Smooth muscle cell (in vitro differentiated cells): ENCODE results near the gene UBE2E3. TPM values are rescaled to one million over a fixed set of nuclear protein-coding genes. Genes with fewer than 3 reads are reported as not detected.

ENCODE experiments used
- DNase-seq: peaks from one replicate; lab custom pipeline; 2025; ENCODE audit not compliant: unreplicated experiment; lab: John Stamatoyannopoulos, UW
- H2AFZ ChIP-seq: fragments of 200-600 bp; sonication (generic); 2 replicates; pipeline ENCODE4 v1.6.0; 2016; ENCODE audit warnings: antibody characterized with exemption, low read depth, mild to moderate bottlenecking
- H3F3A ChIP-seq: fragments of 200-600 bp; sonication (generic); 2 replicates; pipeline ENCODE4 v1.6.0; 2017; ENCODE audit warnings: antibody characterized with exemption, low read depth
- H3K27ac ChIP-seq: fragments of 200-600 bp; sonication (generic); 2 replicates; pipeline ENCODE4 v1.5.1; 2016; ENCODE audit warnings: low read depth, mild to moderate bottlenecking
- H3K27me3 ChIP-seq: fragments of 200-600 bp; sonication (generic); 2 replicates; pipeline ENCODE4 v1.6.1; 2016; ENCODE audit warnings: low read depth, mild to moderate bottlenecking
- H3K36me3 ChIP-seq: fragments of 200-600 bp; sonication (generic); 2 replicates; pipeline ENCODE4 v1.5.1; 2016; ENCODE audit warnings: low read depth
- H3K4me1 ChIP-seq: fragments of 200-600 bp; sonication (generic); 2 replicates; pipeline ENCODE4 v1.5.1; 2016; ENCODE audit warnings: low read depth
- H3K4me2 ChIP-seq: fragments of 200-600 bp; sonication (generic); 2 replicates; pipeline ENCODE4 v1.6.0; 2016; ENCODE audit warnings: mild to moderate bottlenecking
- H3K4me3 ChIP-seq: fragments of 200-600 bp; sonication (generic); 2 replicates; pipeline ENCODE4 v1.5.1; 2016; ENCODE audit warnings: mild to moderate bottlenecking
- H3K79me2 ChIP-seq: fragments of 200-600 bp; sonication (generic); 2 replicates; pipeline ENCODE4 v1.6.0; 2016; ENCODE audit warnings: low read depth, mild to moderate bottlenecking
- H3K9ac ChIP-seq: fragments of 200-600 bp; sonication (generic); 2 replicates; pipeline ENCODE4 v1.6.0; 2016; ENCODE audit warnings: low read depth
- H3K9me3 ChIP-seq: fragments of 200-600 bp; sonication (generic); replicated peaks from 2 replicates; pipeline ENCODE4 v1.5.1; 2016; ENCODE audit warnings: low read depth
- H4K20me1 ChIP-seq: fragments of 200-600 bp; sonication (generic); 2 replicates; pipeline ENCODE4 v1.6.0; 2016; ENCODE audit warnings: low read depth
- CTCF ChIP-seq: fragments of 200-600 bp; sonication (generic); IDR thresholded peaks from 2 replicates; pipeline ENCODE4 v1.5.1; 2017; ENCODE audit warnings: borderline replicate concordance, mild to moderate bottlenecking, antibody characterized with exemption; ENCODE audit not compliant: insufficient read depth, poor library complexity, severe bottlenecking
- WGBS: methylation state at CpG from one replicate; pipeline ENCODE4 v1.1.7; 2016; ENCODE audit warnings: low lambda C conversion rate; 5-methylcytosine and 5-hydroxymethylcytosine counted together
- polyA plus RNA-seq: library from polyadenylated mRNA; unstranded; fragments of >200 nt; fragmentation: Nextera tagmentation; extraction: Ambion mirVana; gene quantifications from 2 replicates; pipeline ENCODE4 v1.2.1, GENCODE V29; 2016
- total RNA-seq: library from RNA; depleted of rRNA; stranded (reverse); fragments of >200 nt; gene quantifications from 2 replicates; pipeline ENCODE4 v1.2.3, GENCODE V29; 2014

Gene UBE2E3
- total and polyA plus RNA-seq, 2 experiments from 2014 or later, result 225 to 259 TPM

- peaks cover 91% of the 10 kb centered on the region for H4K20me1 ChIP-seq
- no peak for TF ChIP-seq CTCF
- 89% methylated on average over 5 of the region's 5 CpGs for WGBS
- peaks cover 5% of the 10 kb centered on the region for H3F3A ChIP-seq
- no peak overlapping the region for H3K9ac ChIP-seq
- H3K27ac ChIP-seq, result no peak overlapping the region
- H3K9me3 ChIP-seq, result no peaks in the 10 kb centered on the region
- no peak for DNase-seq
- H3K36me3 ChIP-seq, result no peaks in the 10 kb centered on the region
- H3K4me3 ChIP-seq, result no peak overlapping the region
- H3K4me2 ChIP-seq, result no peak overlapping the region
- H3K27me3 ChIP-seq, result no peaks in the 10 kb centered on the region
- no peak overlapping the region for H2AFZ ChIP-seq
- H3K4me1 ChIP-seq, result no peaks in the 10 kb centered on the region
- peaks cover 24% of the 10 kb centered on the region for H3K79me2 ChIP-seq
Measured at GRCh38 chr2:181070836-181071200, 90.4 kb downstream of the UBE2E3 start.

- Histone ChIP-seq H3K36me3 (no peaks in the 10 kb centered on the region), H3K27ac (no peak overlapping the region), H2AFZ (no peak overlapping the region), H3F3A (peaks cover 5% of the 10 kb centered on the region), H3K9ac (no peak overlapping the region), H3K4me1 (no peaks in the 10 kb centered on the region), H3K27me3 (no peaks in the 10 kb centered on the region), H3K9me3 (no peaks in the 10 kb centered on the region), H3K79me2 (peaks cover 13% of the 10 kb centered on the region), H3K4me3 (no peak overlapping the region), H3K4me2 (no peak overlapping the region), H4K20me1 (peaks cover 79% of the 10 kb centered on the region)
- 67% methylated on average over 6 of the region's 6 CpGs for WGBS
- no peak for DNase-seq
- TF ChIP-seq CTCF, result no peak
Measured at GRCh38 chr2:181072486-181073235, 92.3 kb downstream of the UBE2E3 start.

GRCh38 chr2:181073896-181074295, 93.5 kb downstream of the UBE2E3 start:
- Histone ChIP-seq H3K27ac (peak overlapping the region; percentile 4), H3K4me3 (no peak overlapping the region), H3K27me3 (no peaks in the 10 kb centered on the region)

More at GRCh38 chr2:181073896-181074295, 93.5 kb downstream of the UBE2E3 start:
- Histone ChIP-seq H3F3A (peaks cover 5% of the 10 kb centered on the region), H3K36me3 (no peaks in the 10 kb centered on the region), H3K9ac (no peak overlapping the region), H3K4me2 (peak overlapping the region; percentile 19), H3K4me1 (no peaks in the 10 kb centered on the region), H2AFZ (no peak overlapping the region), H3K9me3 (no peaks in the 10 kb centered on the region), H3K79me2 (peaks cover under 1% of the 10 kb centered on the region), H4K20me1 (peaks cover 66% of the 10 kb centered on the region)
- no peak for DNase-seq
- TF ChIP-seq CTCF, result no peak
